Measurements from ENCODE around the gene GPR26.

Gene GPR26

GRCh38 chr10:123655751-123656150 lies 10.4 kb upstream of the GPR26 start:
- no peak for TF ChIP-seq CTCF (IDR thresholded peaks at IDR 0.05; ENCODE audit: control extremely low read depth, extremely low read depth, low read depth, missing control alignments)
- ChIA-PET POLR2A (no interaction called here), CTCF (no interaction called here)
- no peak for DNase-seq (ENCODE audit: extremely low spot score)

- no peak for TF ChIP-seq CTCF (IDR thresholded peaks at IDR 0.05; ENCODE audit: control extremely low read depth, extremely low read depth, low read depth, missing control alignments)
- no peak for DNase-seq (ENCODE audit: extremely low spot score)
- CTCF ChIA-PET = interaction anchor here (1.8 kb wide), 1 partner anchor 17 kb away, joined by 6 read pairs; no protein-coding TSS in a partner anchor
- POLR2A ChIA-PET = no interaction called here
Observed at GRCh38 chr10:123663522-123663921, 2.6 kb upstream of the GPR26 start.

- TF ChIP-seq CTCF (IDR thresholded peaks at IDR 0.05; ENCODE audit: control extremely low read depth, extremely low read depth, low read depth, missing control alignments) = no peak
- ChIA-PET POLR2A (no interaction called here), CTCF (no interaction called here)
- DNase-seq (ENCODE audit: extremely low spot score) = no peak
Observed at GRCh38 chr10:123665491-123666286, 466 bp upstream of the GPR26 start.

- no peak for DNase-seq (ENCODE audit: extremely low spot score)
- POLR2A ChIA-PET = no interaction called here
- CTCF ChIA-PET = interaction anchor here (1.3 kb wide), 1 partner anchor 96 kb away, joined by 3 read pairs; no protein-coding TSS in a partner anchor
- no peak for TF ChIP-seq CTCF (IDR thresholded peaks at IDR 0.05; ENCODE audit: control extremely low read depth, extremely low read depth, low read depth, missing control alignments)
Observed at GRCh38 chr10:123669886-123670285, 3.7 kb downstream of the GPR26 start.

GRCh38 chr10:123673198-123673597 lies 7.0 kb downstream of the GPR26 start:
- ChIA-PET POLR2A (no interaction called here), CTCF (no interaction called here)
- no peak for DNase-seq (ENCODE audit: extremely low spot score)
- TF ChIP-seq CTCF (IDR thresholded peaks at IDR 0.05; ENCODE audit: control extremely low read depth, extremely low read depth, low read depth, missing control alignments) = no peak

GRCh38 chr10:123674741-123675140 lies 8.6 kb downstream of the GPR26 start:
- CTCF ChIA-PET = no interaction called here
- no peak for TF ChIP-seq CTCF (IDR thresholded peaks at IDR 0.05; ENCODE audit: control extremely low read depth, extremely low read depth, low read depth, missing control alignments)
- no peak for DNase-seq (ENCODE audit: extremely low spot score)
- POLR2A ChIA-PET = no interaction called here

Data from GM10248 (cell line).